ENCODE measurements around the gene PON2.

DNA sequence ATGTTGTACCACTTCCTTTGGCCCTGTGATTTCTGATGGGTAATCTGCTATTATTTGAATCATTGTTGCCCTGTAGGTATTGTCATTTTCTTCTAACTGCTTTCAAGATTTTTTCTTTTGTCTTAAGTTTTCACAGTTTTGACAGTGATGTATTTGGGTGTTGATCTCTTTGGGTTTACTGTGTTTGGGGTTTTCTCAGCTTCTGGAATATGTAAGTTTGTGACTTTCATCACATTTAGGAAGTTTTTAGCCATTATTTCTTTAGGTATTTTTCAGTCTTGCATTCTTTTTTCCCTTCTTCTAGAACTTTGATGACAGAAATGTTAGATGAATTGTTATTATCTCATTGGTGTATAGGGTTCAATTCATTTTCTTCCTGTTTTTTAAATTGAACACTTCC lies 23.1 kb upstream of the PON2 start:
- TF ChIP-seq, protein P1, sequence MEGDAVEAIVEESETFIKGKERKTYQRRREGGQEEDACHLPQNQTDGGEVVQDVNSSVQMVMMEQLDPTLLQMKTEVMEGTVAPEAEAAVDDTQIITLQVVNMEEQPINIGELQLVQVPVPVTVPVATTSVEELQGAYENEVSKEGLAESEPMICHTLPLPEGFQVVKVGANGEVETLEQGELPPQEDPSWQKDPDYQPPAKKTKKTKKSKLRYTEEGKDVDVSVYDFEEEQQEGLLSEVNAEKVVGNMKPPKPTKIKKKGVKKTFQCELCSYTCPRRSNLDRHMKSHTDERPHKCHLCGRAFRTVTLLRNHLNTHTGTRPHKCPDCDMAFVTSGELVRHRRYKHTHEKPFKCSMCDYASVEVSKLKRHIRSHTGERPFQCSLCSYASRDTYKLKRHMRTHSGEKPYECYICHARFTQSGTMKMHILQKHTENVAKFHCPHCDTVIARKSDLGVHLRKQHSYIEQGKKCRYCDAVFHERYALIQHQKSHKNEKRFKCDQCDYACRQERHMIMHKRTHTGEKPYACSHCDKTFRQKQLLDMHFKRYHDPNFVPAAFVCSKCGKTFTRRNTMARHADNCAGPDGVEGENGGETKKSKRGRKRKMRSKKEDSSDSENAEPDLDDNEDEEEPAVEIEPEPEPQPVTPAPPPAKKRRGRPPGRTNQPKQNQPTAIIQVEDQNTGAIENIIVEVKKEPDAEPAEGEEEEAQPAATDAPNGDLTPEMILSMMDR (IDR thresholded peaks at IDR 0.05), result no peak
- no peak for TF ChIP-seq POLR2A (IDR thresholded peaks at IDR 0.05)
- TF ChIP-seq EP300 (IDR thresholded peaks at IDR 0.05), result no peak

Measured in tibial nerve (tissue), 4 donors.